ENCODE measurements around the gene EP300. TPM values are rescaled to one million over a fixed set of nuclear protein-coding genes. Genes with fewer than 3 reads are reported as not detected.

EP300 gene
- total RNA-seq, 3 donors from 2014 or later (not counting 1 experiment from before 2014, with no cell fraction given), result 180 to 193 (median 188) TPM

DNA sequence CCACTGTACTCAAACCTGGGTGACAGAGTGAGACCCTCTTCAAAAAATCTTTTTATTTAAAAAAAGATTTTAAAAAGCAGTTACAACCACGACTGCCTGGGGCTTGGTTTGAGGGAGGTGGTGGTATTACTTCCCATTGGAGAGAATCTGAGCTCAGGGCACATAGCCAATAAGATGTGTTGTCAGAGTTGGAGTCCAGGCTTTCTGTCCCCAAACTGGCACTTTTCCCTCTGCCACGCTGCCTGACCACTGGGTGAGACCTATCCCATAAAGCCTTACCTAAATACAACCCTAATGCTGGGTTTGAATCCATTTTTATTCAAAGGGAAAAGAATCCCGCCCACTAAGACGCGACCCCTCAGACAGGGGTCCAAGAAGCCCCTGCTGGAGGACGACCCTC, 136.8 kb downstream of the EP300 start:
- TF ChIP-seq, protein P1, sequence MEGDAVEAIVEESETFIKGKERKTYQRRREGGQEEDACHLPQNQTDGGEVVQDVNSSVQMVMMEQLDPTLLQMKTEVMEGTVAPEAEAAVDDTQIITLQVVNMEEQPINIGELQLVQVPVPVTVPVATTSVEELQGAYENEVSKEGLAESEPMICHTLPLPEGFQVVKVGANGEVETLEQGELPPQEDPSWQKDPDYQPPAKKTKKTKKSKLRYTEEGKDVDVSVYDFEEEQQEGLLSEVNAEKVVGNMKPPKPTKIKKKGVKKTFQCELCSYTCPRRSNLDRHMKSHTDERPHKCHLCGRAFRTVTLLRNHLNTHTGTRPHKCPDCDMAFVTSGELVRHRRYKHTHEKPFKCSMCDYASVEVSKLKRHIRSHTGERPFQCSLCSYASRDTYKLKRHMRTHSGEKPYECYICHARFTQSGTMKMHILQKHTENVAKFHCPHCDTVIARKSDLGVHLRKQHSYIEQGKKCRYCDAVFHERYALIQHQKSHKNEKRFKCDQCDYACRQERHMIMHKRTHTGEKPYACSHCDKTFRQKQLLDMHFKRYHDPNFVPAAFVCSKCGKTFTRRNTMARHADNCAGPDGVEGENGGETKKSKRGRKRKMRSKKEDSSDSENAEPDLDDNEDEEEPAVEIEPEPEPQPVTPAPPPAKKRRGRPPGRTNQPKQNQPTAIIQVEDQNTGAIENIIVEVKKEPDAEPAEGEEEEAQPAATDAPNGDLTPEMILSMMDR (IDR thresholded peaks at IDR 0.05), result no peak
- no peak overlapping the region for H3K4me3 Mint-ChIP-seq
- Histone ChIP-seq H3K36me3 (ENCODE audit: control insufficient read depth, insufficient read depth, low read length) (peaks cover 38% of the 10 kb centered on the region), H3K4me3 (ENCODE audit: low read length) (no peak overlapping the region), H3K27ac (ENCODE audit: low read length) (no peak overlapping the region), H3K4me1 (ENCODE audit: control insufficient read depth, insufficient read depth, low read length) (no peaks in the 10 kb centered on the region), H3K9me3 (ENCODE audit: control insufficient read depth, insufficient read depth, low read length) (no peaks in the 10 kb centered on the region), H3K27me3 (ENCODE audit: control insufficient read depth, insufficient read depth, low read length) (no peaks in the 10 kb centered on the region)
- no peaks in the 10 kb centered on the region for H3K36me3 Mint-ChIP-seq
- 97% methylated on average over 6 of the region's 6 CpGs for WGBS (ENCODE audit: insufficient coverage)
- H3K4me1 Mint-ChIP-seq, result no peaks in the 10 kb centered on the region
- H3K27me3 Mint-ChIP-seq (ENCODE audit: low read depth in 2 of 2), result no peaks in the 10 kb centered on the region
- intact Hi-C loops (cut with micrococcal nuclease), result no loop called here
- no peak overlapping the region for H3K27ac Mint-ChIP-seq
- ATAC-seq (no peak), DNase-seq (no peak)
- no peaks in the 10 kb centered on the region for H3K9me3 Mint-ChIP-seq

Other genes with a start within 250 kb of the EP300 start
- 10 to 100 TPM; 72.2 to 81.9 (median 77.5) TPM for gene ST13, start 236.0 kb upstream of the EP300 start, total RNA-seq
- gene XPNPEP3, start 235.4 kb upstream of the EP300 start, total RNA-seq, result 10 to 100 TPM; 14.8 to 17.8 (median 15.1) TPM
- gene DNAJB7, start 230.5 kb upstream of the EP300 start, total RNA-seq, result not detected
- 10 to 100 TPM; 27.1 to 34.3 (median 28.5) TPM for gene RBX1, start 141.2 kb upstream of the EP300 start, total RNA-seq
- 10 to 100 TPM; 25.2 to 32.1 (median 31.7) TPM for gene L3MBTL2, start 112.7 kb downstream of the EP300 start, total RNA-seq
- 1 to 10 TPM in 1 of 3 donors, under 1 TPM in 2; 0.35 to 1.2 (median 0.36) TPM for gene CHADL, start 148.3 kb downstream of the EP300 start, total RNA-seq
- 10 to 100 TPM; 44.0 to 54.2 (median 54.0) TPM for gene RANGAP1, start 193.6 kb downstream of the EP300 start, total RNA-seq
- gene ZC3H7B, start 208.9 kb downstream of the EP300 start, total RNA-seq, result 10 to 100 TPM; 33.9 to 40.3 (median 38.3) TPM